HCT116 (cell line): ENCODE data around the gene SPSB4. TPM values are rescaled to one million over a fixed set of nuclear protein-coding genes. Genes with fewer than 3 reads are reported as not detected.

Experiments used
- ATAC-seq: fragments of 200-7000 bp; cut with Tn5 transposase; 2 replicates; pipeline ENCODE4 v1.9.1; 2020; ENCODE audit warnings: mild to moderate bottlenecking, moderate library complexity
- BruUV-seq: library from RNA; stranded (reverse); fragments of 400-500 nt; replicated peaks from 2 replicates; lab custom pipeline; 2021; lab: Mats Ljungman, UMichigan
- CTCF ChIA-PET: fragments of 300-600 bp; sonication (Branson Sonifier 250); formaldehyde crosslinking; loops from one replicate; lab custom pipeline; 2021; ENCODE audit warnings: antibody characterized with exemption; lab: Charles Lee
- POLR2A ChIA-PET: fragments of 300-600, 350-600 bp; sonication (Branson Sonifier 250); formaldehyde crosslinking; loops from one replicate; lab custom pipeline; 2021; ENCODE audit warnings: antibody characterized with exemption; lab: Charles Lee
- RAD21 ChIA-PET, 2 experiments: fragments of 300-600 bp; sonication (Branson Sonifier 250); formaldehyde crosslinking; loops; one replicate each; lab custom pipeline; 2023; ENCODE audit warnings: low total read pairs in 2 of 2; ENCODE audit not compliant: uncharacterized antibody in 2 of 2, unreplicated experiment in 2 of 2, low non-redundant PET in 1 of 2; lab: Charles Lee
- DNase-seq: peaks from one replicate; pipeline ENCODE4 v3.0.0-alpha.2; 2010; ENCODE audit warnings: low read depth, low spot score
- H2AFZ ChIP-seq: fragments of 200-600 bp; shearing (Covaris generic), sonication (generic); 2 replicates; pipeline ENCODE4 v1.6.1; 2017; ENCODE audit warnings: low read depth, mixed run types, mixed read lengths, antibody characterized with exemption, low read length; ENCODE audit not compliant: poor library complexity, severe bottlenecking
- H3K27ac ChIP-seq: 2 replicates; pipeline ENCODE4 v1.5.1; 2012; ENCODE audit warnings: low read depth, low read length
- H3K27me3 ChIP-seq: fragments of 200-600 bp; sonication (generic); 2 replicates; pipeline ENCODE4 v1.6.1; 2016; ENCODE audit warnings: mixed run types, low read length, mixed read lengths; ENCODE audit not compliant: insufficient read depth
- H3K36me3 ChIP-seq, 2 experiments: fragments of 200-500 bp in 1 of 2; fragments of 200-600 bp in 1 of 2; sonication (Bioruptor generic) in 1 of 2; sonication (generic) in 1 of 2; 2 replicates each; pipeline versions ENCODE4 v1.5.1 to v1.6.1; 2014 to 2016; ENCODE audit warnings: low read length in 2 of 2, inconsistent platforms in 1 of 2, mixed read lengths in 1 of 2, mixed run types in 1 of 2; ENCODE audit not compliant: insufficient read depth in 2 of 2, control insufficient read depth in 1 of 2
- H3K4me1 ChIP-seq, 2 experiments: fragments of 200-600 bp in 1 of 2; sonication (generic) in 1 of 2; 2 replicates each; pipeline versions ENCODE4 v1.5.1 to v1.6.1; 2012 to 2017; ENCODE audit warnings: low read length in 2 of 2, inconsistent platforms in 1 of 2, mild to moderate bottlenecking in 1 of 2, mixed read lengths in 1 of 2, mixed run types in 1 of 2, moderate library complexity in 1 of 2; ENCODE audit not compliant: insufficient read depth in 2 of 2, control insufficient read depth in 1 of 2
- H3K4me2 ChIP-seq: fragments of 200-600 bp; sonication (generic); 2 replicates; pipeline ENCODE4 v1.6.1; 2017; ENCODE audit warnings: mixed run types, low read length, mixed read lengths
- H3K4me3 ChIP-seq, 2 experiments: fragments of 200-600 bp in 1 of 2; sonication (generic) in 1 of 2; replicated peaks in 1 of 2; 2 replicates each; pipeline ENCODE4 v1.5.1; 2011 to 2016; ENCODE audit warnings: low read length in 2 of 2, control low read depth in 1 of 2, low read depth in 1 of 2, mild to moderate bottlenecking in 1 of 2, mixed read lengths in 1 of 2, mixed run types in 1 of 2
- H3K79me2 ChIP-seq: fragments of 200-600 bp; sonication (generic); 2 replicates; pipeline ENCODE4 v1.6.1; 2017; ENCODE audit warnings: mild to moderate bottlenecking, mixed run types, low read length, moderate library complexity, mixed read lengths; ENCODE audit not compliant: insufficient read depth
- H3K9ac ChIP-seq: fragments of 200-600 bp; sonication (generic); 2 replicates; pipeline ENCODE4 v1.6.1; 2016; ENCODE audit warnings: low read length, mixed read lengths
- H3K9me2 ChIP-seq: fragments of 200-600 bp; sonication (generic), shearing (Covaris generic); 2 replicates; pipeline ENCODE4 v1.6.1; 2017; ENCODE audit warnings: mixed run types, mild to moderate bottlenecking, moderate library complexity; ENCODE audit not compliant: insufficient read depth
- H3K9me3 ChIP-seq, 2 experiments: fragments of 200-500 bp in 1 of 2; fragments of 200-600 bp in 1 of 2; sonication (Bioruptor generic) in 1 of 2; sonication (generic) in 1 of 2; 2 replicates each; pipeline ENCODE4 v1.6.1; 2014 to 2017; ENCODE audit warnings: low read length in 2 of 2, mixed read lengths in 2 of 2, inconsistent platforms in 1 of 2, low read depth in 1 of 2, mild to moderate bottlenecking in 1 of 2, mixed run types in 1 of 2, moderate library complexity in 1 of 2; ENCODE audit not compliant: control insufficient read depth in 1 of 2, insufficient read depth in 1 of 2
- H4K20me1 ChIP-seq: fragments of 200-600 bp; sonication (generic), shearing (Covaris generic); 2 replicates; pipeline ENCODE4 v1.6.1; 2017; ENCODE audit warnings: mixed run types, mild to moderate bottlenecking, moderate library complexity; ENCODE audit not compliant: insufficient read depth
- ATF3 ChIP-seq: IDR thresholded peaks from 2 replicates; pipeline ENCODE4 v1.6.1; 2012
- CBX3 ChIP-seq: IDR thresholded peaks from 2 replicates; pipeline ENCODE4 v1.6.1; 2012; ENCODE audit warnings: low read depth
- CEBPB ChIP-seq: IDR thresholded peaks from 2 replicates; pipeline ENCODE4 v1.6.1; 2012; ENCODE audit warnings: low read depth
- CTCF ChIP-seq, 3 experiments: fragments of 200-600 bp in 1 of 3; sonication (generic) in 1 of 3; IDR thresholded peaks in 2 of 3; conservative IDR thresholded peaks in 1 of 3; 2 replicates each; pipeline ENCODE4 v1.5.1; 2012 to 2017; ENCODE audit warnings: low read depth in 2 of 3, low read length in 2 of 3, antibody characterized with exemption in 1 of 3, borderline replicate concordance in 1 of 3, control low read depth in 1 of 3, mild to moderate bottlenecking in 1 of 3, mixed read lengths in 1 of 3, mixed run types in 1 of 3, moderate library complexity in 1 of 3; ENCODE audit not compliant: insufficient read depth in 1 of 3
- EGR1 ChIP-seq: IDR thresholded peaks from 2 replicates; pipeline ENCODE4 v1.6.1; 2012; ENCODE audit warnings: low read depth
- EZH2 ChIP-seq: fragments of 200-600 bp; sonication (generic); IDR thresholded peaks from 2 replicates; pipeline ENCODE4 v1.6.1; 2017; ENCODE audit warnings: antibody characterized with exemption, mixed run types
- EZH2phosphoT487 ChIP-seq: fragments of 200-600 bp; IDR thresholded peaks from 2 replicates; pipeline ENCODE4 v1.6.1; 2018; ENCODE audit warnings: antibody characterized with exemption, borderline replicate concordance
- FOSL1 ChIP-seq: IDR thresholded peaks from 2 replicates; pipeline ENCODE4 v1.6.1; 2012; ENCODE audit warnings: low read depth
- JUND ChIP-seq: IDR thresholded peaks from 2 replicates; pipeline ENCODE4 v1.6.1; 2012
- MAX ChIP-seq: IDR thresholded peaks from 2 replicates; pipeline ENCODE4 v1.6.1; 2012
- POLR2AphosphoS5 ChIP-seq: IDR thresholded peaks from 2 replicates; pipeline ENCODE4 v1.6.1; 2011; ENCODE audit warnings: mild to moderate bottlenecking, low read depth, low read length, moderate library complexity
- SIN3A ChIP-seq: IDR thresholded peaks from 2 replicates; pipeline ENCODE4 v1.6.1; 2012; ENCODE audit warnings: low read depth
- SP1 ChIP-seq: IDR thresholded peaks from 2 replicates; pipeline ENCODE4 v1.6.1; 2012; ENCODE audit warnings: low read depth
- SRF ChIP-seq: IDR thresholded peaks from 2 replicates; pipeline ENCODE4 v1.6.1; 2012; ENCODE audit warnings: low read depth
- TCF7L2 ChIP-seq: IDR thresholded peaks from 2 replicates; pipeline ENCODE4 v1.7.0; 2011; ENCODE audit warnings: borderline replicate concordance, inconsistent platforms; ENCODE audit not compliant: insufficient read depth, insufficient read length; ENCODE audit errors: extremely low read depth
- YY1 ChIP-seq: IDR thresholded peaks from 2 replicates; pipeline ENCODE4 v1.6.1; 2011; ENCODE audit warnings: low read length, low read depth, moderate library complexity, mild to moderate bottlenecking; ENCODE audit not compliant: insufficient replicate concordance; ENCODE audit errors: extremely low read depth
- ZBTB33 ChIP-seq: IDR thresholded peaks from 2 replicates; pipeline ENCODE4 v1.6.1; 2011; ENCODE audit warnings: mild to moderate bottlenecking, low read length, moderate library complexity; ENCODE audit not compliant: insufficient replicate concordance; ENCODE audit errors: extremely low read depth
- ZFX ChIP-seq: fragments of 450-650 bp; IDR thresholded peaks from 2 replicates; pipeline ENCODE4 v1.6.1; 2017
- ZNF274 ChIP-seq: fragments of 200-500 bp; sonication (Bioruptor generic); IDR thresholded peaks from 2 replicates; pipeline ENCODE4 v1.6.1; 2014; ENCODE audit warnings: mild to moderate bottlenecking, low read depth, low read length, inconsistent platforms
- intact Hi-C: fragments of 100-400 bp; cut with micrococcal nuclease; formaldehyde crosslinking; loops from 2 replicates; pipeline ENCODE4 v1.10.0; 2022
- total RNA-seq: library from RNA; stranded (reverse); gene quantifications from one replicate; pipeline ENCODE4 v1.2.1, GENCODE V29; 2021; ENCODE audit not compliant: unreplicated experiment

Gene SPSB4
- total RNA-seq, 1 experiment from 2014 or later = 0.57 TPM

GRCh38 chr3:141105828-141106628, 54.9 kb downstream of the SPSB4 start:
- CTCF ChIA-PET = interaction anchor here (0.7 to 1.7 kb wide), 8 partner anchors 9 to 207 kb away, joined by 3 to 25 read pairs (median 6); no protein-coding TSS in a partner anchor
- no peaks in the 10 kb centered on the region for H3K79me2 ChIP-seq
- peak; percentile 81 for DNase-seq
- intact Hi-C loops = loop anchor here (1.0 kb wide), 2 partner anchors 106 to 208 kb away; no protein-coding TSS in a partner anchor
- POLR2A ChIA-PET = no interaction called here
- H3K9me2 ChIP-seq = no peaks in the 10 kb centered on the region
- no peaks in the 10 kb centered on the region for H3K27me3 ChIP-seq
- no peak overlapping the region for H3K9ac ChIP-seq
- no peak overlapping the region for H3K27ac ChIP-seq
- H3K36me3 ChIP-seq = no peaks in the 10 kb centered on the region
- peaks cover 0 to 3% of the 10 kb centered on the region in 2 experiments; a peak in 1 of 4 replicates for H3K9me3 ChIP-seq
- H3K4me3 ChIP-seq = no peak overlapping the region
- no peaks in the 10 kb centered on the region for H3K4me1 ChIP-seq
- peak; percentile 95 for ATAC-seq
- no peak overlapping the region for H3K4me2 ChIP-seq
- RAD21 ChIA-PET = interaction anchor here in 1 of 2 experiments (1.0 kb wide), 1 partner anchor 207 kb away, joined by 3 read pairs; no protein-coding TSS in a partner anchor
- BruUV-seq = no TSS peak
- H4K20me1 ChIP-seq = no peaks in the 10 kb centered on the region
- H2AFZ ChIP-seq = peak overlapping the region; percentile 58
- TF ChIP-seq SRF (no peak), TCF7L2 (no peak), YY1 (peak; percentile 38), ATF3 (no peak), CTCF (IDR thresholded peaks at IDR 0.05 in 2 of 3, conservative IDR thresholded peaks at IDR 0.05 in 1 of 3; ENCODE audit: borderline replicate concordance in 1 of 3, insufficient read depth in 1 of 3, low read depth in 2 of 3, low read length in 2 of 3) (peak; percentile 68 to 89 (median 81)), POLR2AphosphoS5 (no peak), EZH2phosphoT487 (no peak), FOSL1 (no peak), CEBPB (no peak), SP1 (no peak), EGR1 (no peak), ZNF274 (no peak), SIN3A (no peak), ZBTB33 (no peak), CBX3 (no peak), EZH2 (no peak), MAX (no peak), JUND (no peak), ZFX (no peak)
